SJSA1 (cell line): ENCODE results near the gene RPLP2. TPM values are rescaled to one million over a fixed set of nuclear protein-coding genes. Genes with fewer than 3 reads are reported as not detected.
A peak's percentile ranks its signal among the peaks of the same experiment; 100 is the strongest.

Experiments used
- DNase-seq, 2 experiments: peaks; one replicate each; pipeline ENCODE4 v3.0.0-alpha.2; 2015 to 2020; ENCODE audit warnings: low spot score in 2 of 2, low read depth in 1 of 2
- H3K27ac ChIP-seq: fragments of 250-450 bp; sonication (Bioruptor Pico); 2 replicates; pipeline ENCODE4 v1.5.1; 2020; ENCODE audit warnings: mild to moderate bottlenecking, moderate library complexity
- H3K27me3 ChIP-seq: fragments of 250-450 bp; sonication (Bioruptor Pico); replicated peaks from 2 replicates; pipeline ENCODE4 v1.5.1; 2020; ENCODE audit warnings: mild to moderate bottlenecking, moderate library complexity
- H3K36me3 ChIP-seq: fragments of 250-450 bp; sonication (Bioruptor Pico); 2 replicates; pipeline ENCODE4 v1.5.1; 2020; ENCODE audit warnings: mild to moderate bottlenecking
- H3K4me1 ChIP-seq: fragments of 250-450 bp; sonication (Bioruptor Pico); replicated peaks from 2 replicates; pipeline ENCODE4 v1.6.1; 2021; ENCODE audit warnings: mild to moderate bottlenecking
- H3K4me3 ChIP-seq: fragments of 250-450 bp; sonication (Bioruptor Pico); 2 replicates; pipeline ENCODE4 v1.5.1; 2020; ENCODE audit warnings: mild to moderate bottlenecking
- H3K9me3 ChIP-seq: fragments of 250-450 bp; sonication (Bioruptor Pico); replicated peaks from 2 replicates; pipeline ENCODE4 v1.5.1; 2020; ENCODE audit warnings: mild to moderate bottlenecking
- total RNA-seq: library from RNA; depleted of rRNA; stranded (reverse); fragments of >200 nt; shearing (Covaris generic); gene quantifications from 2 replicates; pipeline ENCODE4 v1.2.3, GENCODE V29; 2014

RPLP2 gene
- total RNA-seq, 1 experiment from 2014 or later: 706 TPM

DNA sequence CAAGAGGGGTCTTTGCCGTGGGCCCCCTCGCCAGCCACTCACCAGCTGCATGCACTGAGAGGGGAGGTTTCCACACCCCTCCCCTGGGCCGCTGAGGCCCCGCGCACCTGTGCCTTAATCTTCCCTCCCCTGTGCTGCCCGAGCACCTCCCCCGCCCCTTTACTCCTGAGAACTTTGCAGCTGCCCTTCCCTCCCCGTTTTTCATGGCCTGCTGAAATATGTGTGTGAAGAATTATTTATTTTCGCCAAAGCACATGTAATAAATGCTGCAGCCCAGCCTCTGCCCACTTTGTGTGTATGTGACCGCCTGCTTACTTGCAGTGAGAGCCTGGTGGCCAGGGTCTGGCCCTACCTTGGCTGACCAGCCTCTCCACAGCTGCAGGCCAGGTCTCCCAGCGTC, 15.2 kb downstream of the RPLP2 start:
- Histone ChIP-seq H3K9me3 (no peaks in the 10 kb centered on the region), H3K4me3 (no peak overlapping the region), H3K4me1 (peaks cover 20% of the 10 kb centered on the region), H3K36me3 (no peaks in the 10 kb centered on the region), H3K27me3 (peaks cover 11% of the 10 kb centered on the region), H3K27ac (no peak overlapping the region)
- no peak for DNase-seq

DNA sequence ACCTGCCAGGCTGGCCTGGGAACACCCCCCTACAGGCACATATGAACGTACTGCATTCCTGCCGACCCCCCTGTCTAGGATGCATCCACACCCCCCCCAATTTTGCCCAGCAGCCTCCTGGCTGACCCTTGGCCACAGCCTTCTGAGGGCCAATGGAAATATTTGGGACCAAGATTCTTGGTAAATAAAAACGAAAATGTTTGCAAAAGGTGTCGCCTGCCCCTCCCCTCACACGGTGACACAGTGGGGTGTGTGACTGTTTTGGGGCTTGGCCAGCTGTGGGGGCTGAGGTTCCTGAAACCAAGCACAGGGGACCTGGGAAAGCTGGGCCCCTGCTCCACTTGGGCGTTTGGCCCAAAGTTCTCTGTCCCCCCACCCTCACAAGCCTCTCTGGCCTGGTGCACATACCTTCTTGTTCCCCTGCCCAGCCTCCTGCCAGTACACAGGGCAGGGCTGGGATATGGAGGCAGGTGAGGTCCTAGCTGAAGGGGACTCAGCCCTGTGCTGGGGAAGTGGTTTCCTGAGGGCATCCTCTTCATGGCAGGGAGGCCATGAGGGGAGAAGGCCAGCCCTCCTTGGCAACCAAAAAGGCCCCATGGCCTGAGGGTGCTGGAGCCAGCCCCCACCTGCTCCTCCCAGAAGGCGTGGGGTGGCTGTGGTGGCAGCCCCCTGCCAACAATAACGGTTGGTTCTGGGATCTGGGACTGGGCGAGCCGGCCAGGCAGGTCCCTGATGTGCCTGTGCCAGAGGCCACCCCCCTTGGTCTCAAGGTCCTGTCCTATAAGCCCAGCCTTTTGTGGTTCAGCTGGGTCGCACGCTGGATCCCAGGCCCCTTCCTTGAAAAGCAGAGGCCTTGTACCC, 15.8 kb downstream of the RPLP2 start:
- DNase-seq: no peak
- no peaks in the 10 kb centered on the region for H3K9me3 ChIP-seq
- no peak overlapping the region for H3K27ac ChIP-seq
- H3K4me1 ChIP-seq: peaks cover 21% of the 10 kb centered on the region
- H3K27me3 ChIP-seq: peaks cover 18% of the 10 kb centered on the region
- H3K36me3 ChIP-seq: no peaks in the 10 kb centered on the region
- H3K4me3 ChIP-seq: no peak overlapping the region

DNA sequence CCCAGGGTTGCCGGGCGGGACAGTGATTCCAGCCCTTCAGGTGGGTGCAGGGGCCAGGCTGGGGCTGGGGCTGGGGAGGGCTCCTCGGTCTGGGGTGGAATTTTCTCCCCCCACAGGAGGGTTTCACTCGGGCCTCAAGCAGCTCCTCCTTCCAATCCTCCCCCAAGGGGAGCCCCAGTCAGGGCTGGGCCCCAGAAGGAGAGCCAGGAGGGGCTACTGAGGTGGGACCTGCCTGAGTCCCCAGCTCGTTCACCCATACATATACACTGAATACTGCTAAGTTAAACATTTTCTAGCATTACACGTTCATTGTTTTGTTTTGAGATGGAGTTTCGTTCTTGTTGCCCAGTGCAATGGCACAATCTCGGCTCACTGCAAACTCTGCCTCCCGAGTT, 16.5 kb downstream of the RPLP2 start:
- H3K9me3 ChIP-seq: no peaks in the 10 kb centered on the region
- H3K27ac ChIP-seq: no peak overlapping the region
- H3K4me1 ChIP-seq: peaks cover 18% of the 10 kb centered on the region
- H3K4me3 ChIP-seq: no peak overlapping the region
- H3K36me3 ChIP-seq: no peaks in the 10 kb centered on the region
- DNase-seq: no peak
- H3K27me3 ChIP-seq: peaks cover 22% of the 10 kb centered on the region

DNA sequence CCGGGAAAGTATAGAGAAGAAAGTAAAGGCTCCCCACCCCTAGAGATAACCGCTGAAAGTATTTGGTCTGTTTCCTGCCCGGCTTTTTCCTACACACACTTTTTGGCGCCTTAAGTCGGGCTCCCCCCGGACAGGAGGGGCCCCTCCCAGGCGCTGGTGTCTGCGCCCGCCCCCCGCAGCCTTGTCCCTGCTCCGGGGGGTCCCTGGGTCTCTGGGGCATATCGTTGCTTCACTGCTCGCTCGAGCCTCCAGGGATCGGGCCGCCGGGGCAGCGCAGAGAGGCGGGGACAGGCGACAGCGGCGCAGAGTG, 17.0 kb downstream of the RPLP2 start:
- Histone ChIP-seq H3K4me1 (peaks cover 18% of the 10 kb centered on the region), H3K27ac (no peak overlapping the region), H3K36me3 (no peaks in the 10 kb centered on the region), H3K27me3 (peaks cover 22% of the 10 kb centered on the region), H3K4me3 (no peak overlapping the region), H3K9me3 (no peaks in the 10 kb centered on the region)
- no peak for DNase-seq

DNA sequence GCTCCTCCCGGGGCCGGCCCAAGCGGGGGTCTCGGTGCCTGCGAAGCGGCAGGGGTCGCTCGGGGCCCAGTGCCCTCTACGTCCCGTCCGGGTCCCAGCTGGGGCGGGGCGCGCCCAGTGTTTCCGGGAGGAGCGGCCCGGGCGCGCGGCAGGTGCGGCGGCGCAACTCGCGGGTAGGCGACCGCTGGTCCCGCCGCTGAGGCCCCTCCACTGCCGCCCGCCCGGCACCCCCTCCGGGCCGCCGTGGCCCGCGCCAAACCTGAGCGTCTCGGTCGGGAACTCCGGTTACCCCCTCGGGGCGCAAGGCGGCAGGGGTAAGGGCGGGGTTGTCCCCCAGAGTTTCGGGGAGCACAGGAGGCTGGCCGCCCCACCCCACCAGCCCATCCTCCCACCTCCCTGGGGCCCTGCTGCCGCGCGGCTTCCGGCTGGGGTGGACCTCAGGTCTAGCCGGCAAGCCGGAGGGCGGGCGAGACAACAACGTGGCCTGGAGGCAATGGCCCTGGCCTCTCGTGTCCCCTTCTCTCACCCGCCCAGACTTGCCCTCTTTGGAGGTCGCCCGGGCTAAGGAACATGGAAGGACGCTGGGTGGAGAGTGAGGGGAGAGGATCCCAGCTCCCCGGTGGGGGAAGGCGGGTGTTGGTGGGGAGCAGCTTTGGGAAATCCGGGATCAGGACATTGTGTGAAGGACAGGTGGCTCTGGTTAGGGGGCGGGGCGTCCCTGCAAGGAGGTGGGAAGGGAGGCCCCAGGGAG, 17.6 kb downstream of the RPLP2 start:
- DNase-seq: no peak

DNA sequence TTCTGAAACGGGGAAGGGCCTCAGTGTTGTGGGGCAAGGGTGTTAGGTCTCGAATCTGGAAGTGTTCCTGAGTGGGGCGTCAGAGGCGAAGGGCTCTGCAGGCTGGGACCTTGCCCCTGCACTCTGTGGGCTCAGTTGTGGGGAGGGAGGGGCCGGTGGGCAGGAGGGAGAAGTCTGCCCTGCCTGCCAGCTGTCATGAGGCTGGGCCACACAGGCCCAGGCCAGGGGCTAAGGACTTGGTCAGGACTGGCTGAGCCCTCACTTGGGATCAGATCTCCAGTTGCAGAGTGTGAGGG, 18.1 kb downstream of the RPLP2 start, which contains the start of gene CRACR2B:
TSS of gene CRACR2B (plus strand) at position 23 of the 296 bp plus-strand sequence. CDS start 689 bp downstream, outside the sequence.
- H3K36me3 ChIP-seq: no peaks in the 10 kb centered on the region
- H3K4me3 ChIP-seq: no peak within 1 kb of the TSS
- no peak for DNase-seq
- H3K27me3 ChIP-seq: peaks cover 22% of the 10 kb centered on the region
- H3K9me3 ChIP-seq: no peaks in the 10 kb centered on the region
- H3K4me1 ChIP-seq: peaks cover 27% of the 10 kb centered on the region
- no peak within 1 kb of the TSS for H3K27ac ChIP-seq

More for the DNA sequence above, 17.6 kb downstream of the RPLP2 start:
- Histone ChIP-seq H3K4me3 (no peak overlapping the region), H3K9me3 (no peaks in the 10 kb centered on the region), H3K36me3 (no peaks in the 10 kb centered on the region), H3K27me3 (peaks cover 22% of the 10 kb centered on the region), H3K4me1 (peaks cover 23% of the 10 kb centered on the region), H3K27ac (no peak overlapping the region)

- Histone ChIP-seq H3K4me3 (no peak overlapping the region), H3K4me1 (peaks cover 29% of the 10 kb centered on the region), H3K27ac (no peak overlapping the region)
Observed at GRCh38 chr11:828506-829175, 18.9 kb downstream of the RPLP2 start.

DNA sequence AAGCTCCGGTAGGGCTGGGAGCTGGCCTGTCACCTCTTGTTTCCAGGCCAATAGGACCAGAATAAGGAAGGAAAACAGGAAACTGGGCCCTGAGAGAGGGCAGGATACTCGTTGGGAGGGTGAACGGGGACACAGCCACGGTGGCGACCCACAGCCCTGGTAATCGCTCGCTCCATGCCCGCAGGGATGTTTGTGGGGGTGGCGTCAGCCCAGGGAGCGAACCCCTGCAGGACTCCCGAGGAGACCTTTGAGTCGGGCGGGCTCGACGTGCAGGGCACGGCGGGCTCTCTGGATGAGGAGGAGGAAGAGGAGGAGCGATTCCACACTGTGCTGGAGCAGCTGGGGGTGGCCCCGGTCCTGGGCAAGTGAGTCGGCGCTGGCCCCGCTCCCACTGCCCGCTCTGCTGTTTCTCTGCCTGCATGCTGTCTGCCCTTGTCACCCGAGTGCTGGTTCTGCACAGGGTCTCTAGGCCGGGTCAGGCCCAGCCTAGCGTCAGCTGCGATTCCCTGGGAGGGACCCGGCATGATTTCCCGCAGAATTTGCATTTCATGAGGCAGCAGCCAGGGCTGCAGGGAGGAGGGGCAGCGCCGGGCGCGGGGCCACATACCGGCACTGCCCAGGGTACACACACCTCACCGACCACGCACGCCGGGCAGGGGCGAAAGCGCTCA, 19.5 kb downstream of the RPLP2 start:
- no peak overlapping the region for H3K4me3 ChIP-seq
- no peak overlapping the region for H3K27ac ChIP-seq
- H3K27me3 ChIP-seq: peaks cover 22% of the 10 kb centered on the region
- H3K9me3 ChIP-seq: no peaks in the 10 kb centered on the region
- 0 out of 2 replicates have a peak, but pooled peaks cover 5% of the 10 kb centered on the region for H3K36me3 ChIP-seq
- H3K4me1 ChIP-seq: peaks cover 36% of the 10 kb centered on the region
- no peak for DNase-seq

More at GRCh38 chr11:828506-829175, 18.9 kb downstream of the RPLP2 start:
- DNase-seq: no peak
- H3K36me3 ChIP-seq: 0 out of 2 replicates have a peak, but pooled peaks cover 2% of the 10 kb centered on the region
- H3K9me3 ChIP-seq: no peaks in the 10 kb centered on the region
- peaks cover 22% of the 10 kb centered on the region for H3K27me3 ChIP-seq

DNA sequence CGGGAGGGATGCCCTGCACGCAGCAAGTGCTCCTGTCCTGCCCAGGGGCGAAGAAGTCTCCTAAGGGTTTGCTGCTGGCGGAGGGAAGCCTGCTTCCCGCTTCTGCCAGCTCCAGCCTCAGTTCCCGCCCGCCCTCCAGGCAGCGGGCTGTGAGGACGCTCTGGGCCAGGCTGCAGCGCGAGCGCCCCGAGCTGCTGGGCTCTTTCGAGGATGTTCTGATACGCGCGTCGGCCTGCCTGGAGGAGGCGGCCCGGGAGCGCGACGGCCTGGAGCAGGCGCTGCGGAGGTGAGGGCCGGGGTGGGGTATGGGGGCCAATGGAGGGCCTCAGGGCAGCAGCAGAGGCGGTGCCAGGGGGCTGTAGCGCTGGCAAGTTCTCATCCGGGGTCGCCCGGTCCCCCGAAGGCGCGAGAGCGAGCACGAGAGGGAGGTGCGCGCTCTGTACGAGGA, 20.1 kb downstream of the RPLP2 start:
- DNase-seq: no peak
- peaks cover 42% of the 10 kb centered on the region for H3K4me1 ChIP-seq
- no peak overlapping the region for H3K27ac ChIP-seq
- H3K9me3 ChIP-seq: no peaks in the 10 kb centered on the region
- peaks cover 22% of the 10 kb centered on the region for H3K27me3 ChIP-seq
- H3K4me3 ChIP-seq: no peak overlapping the region; the same call in 1 of the 2 replicates
- 0 out of 2 replicates have a peak, but pooled peaks cover 5% of the 10 kb centered on the region for H3K36me3 ChIP-seq

DNA sequence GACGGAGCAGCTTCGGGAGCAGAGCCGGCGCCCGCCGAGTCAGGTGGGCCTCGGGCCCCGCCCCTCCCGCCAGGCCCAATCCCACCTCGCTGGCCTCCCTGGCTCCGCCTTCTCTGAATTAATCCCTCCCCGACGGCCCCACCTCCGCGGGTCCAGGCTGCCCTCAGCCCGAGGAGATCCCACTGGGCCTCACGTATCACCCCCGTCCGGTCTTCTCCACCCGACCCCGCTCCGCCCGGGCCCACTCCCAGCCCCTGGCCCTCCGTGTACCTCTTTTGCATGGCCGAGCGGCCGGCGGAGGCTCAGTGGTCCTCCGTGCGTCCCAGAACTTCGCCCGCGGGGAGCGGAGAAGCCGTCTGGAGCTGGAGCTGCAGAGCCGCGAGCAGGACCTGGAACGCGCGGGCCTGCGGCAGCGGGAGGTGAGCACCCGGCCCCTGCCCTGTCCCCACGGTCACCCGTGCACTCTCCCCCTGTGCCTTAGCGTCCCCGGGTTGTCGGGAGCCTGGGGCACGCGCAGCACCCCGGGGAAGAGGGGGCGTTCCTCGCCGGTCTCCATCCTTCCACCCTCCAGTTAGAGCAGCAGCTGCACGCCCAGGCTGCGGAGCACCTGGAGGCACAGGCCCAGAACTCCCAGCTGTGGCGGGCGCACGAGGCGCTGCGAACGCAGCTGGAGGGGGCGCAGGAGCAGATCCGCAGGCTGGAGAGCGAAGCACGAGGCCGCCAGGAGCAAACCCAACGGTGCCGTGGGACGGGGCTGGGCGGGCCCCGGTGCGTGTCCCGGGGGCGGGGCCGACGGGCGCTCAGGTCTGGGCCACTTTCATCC, 20.7 kb downstream of the RPLP2 start:
- DNase-seq: no peak
- Histone ChIP-seq H3K4me1 (peaks cover 47% of the 10 kb centered on the region), H3K27ac (no peak overlapping the region), H3K36me3 (0 out of 2 replicates have a peak, but pooled peaks cover 5% of the 10 kb centered on the region), H3K9me3 (no peaks in the 10 kb centered on the region), H3K27me3 (peaks cover 22% of the 10 kb centered on the region), H3K4me3 (no peak overlapping the region; the same call in 1 of the 2 replicates)

- no peaks in the 10 kb centered on the region for H3K9me3 ChIP-seq
- H3K4me3 ChIP-seq: no peak overlapping the region
- no peak for DNase-seq
- peaks cover 7% of the 10 kb centered on the region for H3K36me3 ChIP-seq
- peaks cover 47% of the 10 kb centered on the region for H3K4me1 ChIP-seq
- H3K27ac ChIP-seq: no peak overlapping the region
- H3K27me3 ChIP-seq: peaks cover 22% of the 10 kb centered on the region
Observed at GRCh38 chr11:831118-831864, 21.5 kb downstream of the RPLP2 start.

GRCh38 chr11:831961-832528, 22.3 kb downstream of the RPLP2 start:
- Histone ChIP-seq H3K4me1 (peaks cover 47% of the 10 kb centered on the region), H3K9me3 (no peaks in the 10 kb centered on the region), H3K27me3 (peaks cover 22% of the 10 kb centered on the region), H3K27ac (no peak overlapping the region), H3K36me3 (peaks cover 15% of the 10 kb centered on the region), H3K4me3 (peak overlapping the region; percentile 80)
- DNase-seq: no peak
